Mesenteric fat pad (tissue), 1 donor: ENCODE data around the gene GFRA4. TPM values are rescaled to one million over a fixed set of nuclear protein-coding genes. Genes with fewer than 3 reads are reported as not detected.

Experiments
- DNase-seq: peaks from one replicate; pipeline ENCODE4 v3.0.0-alpha.2; 2020; ENCODE audit warnings: low spot score
- long read RNA-seq: library from polyadenylated mRNA; unstranded; transcript quantifications from one replicate; pipeline ENCODE4 v2.0.0, GENCODE V29; 2020
- total RNA-seq: library from RNA; stranded (reverse); fragmentation: NEBNext Ultra II Directional; extraction: Animal tissue kit (Norgen Biotek cat#: 25700); gene quantifications from one replicate; pipeline ENCODE4 v1.2.1, GENCODE V29; 2021
- donor health status: DM: yes; HTN: yes; CAD: no.

GFRA4 gene
- total RNA-seq, result not detected
- long read RNA-seq, result 0 reads

- DNase-seq, result no peak
Measured at GRCh38 chr20:3663031-3663701, at the start of gene GFRA4. TSS of gene GFRA4 (minus strand) at chr20:3663399. CDS start at chr20:3663399, 0 bp downstream.

- DNase-seq, result no peak
Measured at GRCh38 chr20:3712279-3712873, 49.2 kb upstream of the GFRA4 start, which contains the start of gene SIGLEC1. TSS of gene SIGLEC1 (minus strand) at chr20:3712600. CDS start at chr20:3707128, 5,472 bp downstream.

- DNase-seq, result no peak
Measured at GRCh38 chr20:3711484-3711941, 48.3 kb upstream of the GFRA4 start.

GRCh38 chr20:3710703-3711483 lies 47.7 kb upstream of the GFRA4 start:
- DNase-seq, result peak; percentile 93

- DNase-seq, result peak; percentile 81
Measured at GRCh38 chr20:3710011-3710466, 46.8 kb upstream of the GFRA4 start.

- no peak for DNase-seq
Measured at GRCh38 chr20:3707508-3707899, 44.3 kb upstream of the GFRA4 start.

GRCh38 chr20:3706774-3707507 lies 43.7 kb upstream of the GFRA4 start:
- no peak for DNase-seq

GRCh38 chr20:3705970-3706739 lies 43.0 kb upstream of the GFRA4 start:
- no peak for DNase-seq

GRCh38 chr20:3705491-3705969 lies 42.3 kb upstream of the GFRA4 start:
- no peak for DNase-seq

- no peak for DNase-seq
Measured at GRCh38 chr20:3704087-3704486, 40.9 kb upstream of the GFRA4 start.

GRCh38 chr20:3702611-3703391 lies 39.6 kb upstream of the GFRA4 start:
- no peak for DNase-seq

- DNase-seq, result no peak
Measured at GRCh38 chr20:3701061-3701998, 38.1 kb upstream of the GFRA4 start.

- DNase-seq, result no peak
Measured at GRCh38 chr20:3699037-3699436, 35.8 kb upstream of the GFRA4 start.

GRCh38 chr20:3698591-3699001 lies 35.4 kb upstream of the GFRA4 start:
- DNase-seq, result no peak

- DNase-seq, result no peak
Measured at GRCh38 chr20:3697588-3698305, 34.5 kb upstream of the GFRA4 start.

GRCh38 chr20:3696745-3697587 lies 33.8 kb upstream of the GFRA4 start:
- no peak for DNase-seq

- no peak for DNase-seq
Measured at GRCh38 chr20:3696200-3696599, 33.0 kb upstream of the GFRA4 start.
